Endodermal cell (in vitro differentiated cells): ENCODE measurements around the gene DBNL. TPM values are rescaled to one million over a fixed set of nuclear protein-coding genes. Genes with fewer than 3 reads are reported as not detected.

Experiments used
- DNase-seq: peaks from one replicate; pipeline ENCODE4 v3.0.0-alpha.2; 2017
- H3K27ac ChIP-seq: 2 replicates; pipeline ENCODE4 v1.5.1; 2013; ENCODE audit warnings: mild to moderate bottlenecking, low read depth, low read length, moderate library complexity
- H3K27me3 ChIP-seq: 2 replicates; pipeline ENCODE4 v1.6.1; 2013; ENCODE audit warnings: mild to moderate bottlenecking, low read length, moderate library complexity; ENCODE audit not compliant: insufficient read depth, control insufficient read depth, poor library complexity, severe bottlenecking
- H3K36me3 ChIP-seq: 2 replicates; pipeline ENCODE4 v1.7.0; 2013; ENCODE audit warnings: mild to moderate bottlenecking, low read length, moderate library complexity; ENCODE audit not compliant: control insufficient read depth, insufficient read depth
- H3K4me1 ChIP-seq: one replicate; pipeline ENCODE4 v1.7.0; 2013; ENCODE audit warnings: low read length; ENCODE audit not compliant: control insufficient read depth, insufficient read depth
- H3K4me3 ChIP-seq: 2 replicates; pipeline ENCODE4 v1.5.1; 2013; ENCODE audit warnings: mild to moderate bottlenecking, low read length, moderate library complexity
- H3K9ac ChIP-seq: 2 replicates; pipeline ENCODE4 v1.6.1; 2013; ENCODE audit warnings: mild to moderate bottlenecking, low read length, moderate library complexity; ENCODE audit not compliant: poor library complexity, severe bottlenecking; ENCODE audit errors: extremely low read depth
- H3K9me3 ChIP-seq: 2 replicates; pipeline ENCODE4 v1.6.1; 2013; ENCODE audit warnings: mild to moderate bottlenecking, low read length, moderate library complexity; ENCODE audit not compliant: control insufficient read depth
- H3K27ac Mint-ChIP-seq: 2 replicates; pipeline ENCODE4 v1.8.0; 2020; ENCODE audit warnings: mixed read lengths
- H3K27me3 Mint-ChIP-seq: 2 replicates; pipeline ENCODE4 v1.8.0; 2021; ENCODE audit warnings: mild to moderate bottlenecking, mixed read lengths; ENCODE audit not compliant: insufficient read depth
- H3K36me3 Mint-ChIP-seq: 2 replicates; pipeline ENCODE4 v1.8.0; 2020; ENCODE audit warnings: low read depth, mixed read lengths
- H3K4me1 Mint-ChIP-seq: 2 replicates; pipeline ENCODE4 v1.8.0; 2020; ENCODE audit warnings: mixed read lengths
- H3K4me3 Mint-ChIP-seq: 2 replicates; pipeline ENCODE4 v1.8.0; 2020; ENCODE audit warnings: mild to moderate bottlenecking, moderate library complexity, mixed read lengths
- H3K9me3 Mint-ChIP-seq: 2 replicates; pipeline ENCODE4 v1.8.0; 2020; ENCODE audit warnings: mild to moderate bottlenecking, mixed read lengths
- CTCF ChIP-seq: fragments of 200-600 bp; sonication (generic); conservative IDR thresholded peaks from 2 replicates; pipeline ENCODE4 v1.5.0; 2021; ENCODE audit warnings: antibody characterized with exemption, mild to moderate bottlenecking
- WGBS, 2 experiments: methylation state at CpG; one replicate each; pipeline versions ENCODE4 v1.1.5 to v1.1.7; 2013; ENCODE audit warnings: missing lambda C conversion rate in 2 of 2, mixed read lengths in 1 of 2; ENCODE audit not compliant: insufficient coverage in 1 of 2, insufficient read length in 1 of 2; 5-methylcytosine and 5-hydroxymethylcytosine counted together
- total RNA-seq, 2 donors: library from RNA; stranded (reverse); fragmentation: NEBNext Ultra II Directional in 1 of 2; extraction: Animal tissue kit (Norgen Biotek cat#: 25700) in 1 of 2; gene quantifications; 2 replicates in 1 of 2; 3 replicates in 1 of 2; pipeline ENCODE4 v1.2.1, GENCODE V29; 2021

Gene DBNL
- total RNA-seq, 2 donors from 2014 or later = 47.0 to 50.9 TPM

DNA sequence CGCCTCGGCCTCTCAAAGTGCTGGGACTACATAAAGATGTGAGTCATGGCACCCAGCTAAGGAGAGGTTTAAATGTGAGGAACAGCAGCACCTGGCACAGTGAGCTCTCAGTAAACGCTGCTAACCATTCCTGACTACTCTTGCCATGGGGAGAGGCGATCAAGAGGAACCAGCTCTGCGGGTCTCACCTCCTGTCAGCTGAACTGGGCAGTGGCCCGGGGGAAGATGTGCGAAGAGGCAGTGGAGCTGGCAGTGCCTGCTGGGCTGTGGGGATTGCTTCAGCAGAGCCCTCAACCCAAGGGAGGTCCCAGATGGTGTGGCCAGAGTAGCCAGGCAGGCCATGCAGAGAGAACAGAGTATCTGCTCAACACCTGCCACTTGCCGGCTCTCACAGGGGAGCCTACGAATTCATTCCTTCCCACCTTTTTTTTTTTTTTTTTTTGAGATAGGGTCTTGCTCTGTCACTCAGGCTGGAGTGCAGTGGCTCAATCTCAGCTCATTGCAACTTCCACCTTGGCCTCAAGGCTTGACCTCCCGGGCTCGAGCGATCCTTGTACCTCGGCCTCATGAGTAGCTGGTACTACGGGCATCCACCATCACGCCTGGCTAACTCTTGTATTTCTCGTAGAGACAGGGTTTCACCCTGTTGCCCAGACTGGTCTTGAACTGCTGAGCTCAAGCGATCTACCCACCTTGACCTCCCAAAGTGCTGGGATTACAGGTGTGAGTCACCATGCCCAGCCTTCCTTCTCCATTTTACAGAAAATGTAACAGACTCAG, 31.0 kb downstream of the DBNL start:
- DNase-seq = no peak
- Histone ChIP-seq H3K9ac (no peak overlapping the region), H3K27ac (no peak overlapping the region), H3K9me3 (no peaks in the 10 kb centered on the region), H3K4me1 (no peaks in the 10 kb centered on the region), H3K36me3 (peaks cover 31% of the 10 kb centered on the region), H3K27me3 (no peaks in the 10 kb centered on the region), H3K4me3 (no peak overlapping the region)
- no peak for TF ChIP-seq CTCF
- WGBS, 2 experiments = 92 to 93% methylated on average over 15 to 17 of the region's 17 CpGs
- Mint-ChIP-seq H3K36me3 (peaks cover 40% of the 10 kb centered on the region), H3K4me1 (no peaks in the 10 kb centered on the region), H3K27me3 (no peaks in the 10 kb centered on the region), H3K27ac (no peak overlapping the region), H3K4me3 (no peak overlapping the region), H3K9me3 (no peaks in the 10 kb centered on the region)

DNA sequence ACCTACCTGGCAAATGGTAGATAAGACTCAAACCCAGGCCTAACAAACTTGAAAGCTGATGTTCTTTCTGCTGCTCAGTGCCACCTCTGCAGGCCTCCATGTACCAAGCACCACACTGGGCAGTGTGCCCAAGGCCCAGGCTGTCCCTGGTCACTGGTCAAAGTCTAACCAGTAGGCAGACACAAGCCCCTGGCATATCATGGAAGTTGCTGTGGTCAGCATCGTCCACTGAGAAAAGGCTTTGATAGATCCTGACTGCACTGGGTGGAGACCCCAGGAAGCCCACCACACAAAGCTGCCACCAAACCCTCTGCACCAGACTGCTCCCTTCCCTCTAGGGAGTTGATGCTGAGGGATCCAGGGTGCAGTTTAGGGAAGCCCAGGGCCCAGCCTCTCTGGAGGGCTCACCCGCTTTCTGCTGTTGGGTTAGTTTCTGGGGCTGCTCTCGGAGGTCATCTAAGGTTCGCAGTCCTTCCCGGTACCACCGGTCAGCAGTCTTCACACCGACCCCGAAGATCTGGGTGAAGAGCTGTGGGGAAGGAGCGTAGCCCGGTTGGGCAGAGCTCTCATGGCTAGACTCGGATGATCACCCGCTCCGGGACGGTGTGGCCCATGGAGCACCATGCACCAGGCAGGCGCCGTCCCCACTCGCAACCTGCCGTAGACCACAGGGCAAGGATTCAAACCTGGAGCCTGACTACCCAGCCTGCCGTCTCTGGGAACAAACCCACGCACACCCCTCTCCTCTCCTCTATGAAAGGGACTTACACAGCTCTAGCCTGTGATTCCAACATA, 31.8 kb downstream of the DBNL start:
- no peaks in the 10 kb centered on the region for H3K27me3 ChIP-seq
- Mint-ChIP-seq H3K27me3 (no peaks in the 10 kb centered on the region), H3K36me3 (peaks cover 42% of the 10 kb centered on the region), H3K9me3 (no peaks in the 10 kb centered on the region), H3K27ac (no peak overlapping the region), H3K4me3 (no peak overlapping the region), H3K4me1 (no peaks in the 10 kb centered on the region)
- H3K9me3 ChIP-seq = no peaks in the 10 kb centered on the region
- 96 to 100% methylated on average over 16 to 20 of the region's 20 CpGs for WGBS, 2 experiments
- no peaks in the 10 kb centered on the region for H3K4me1 ChIP-seq
- peaks cover 33% of the 10 kb centered on the region for H3K36me3 ChIP-seq
- TF ChIP-seq CTCF = no peak
- no peak overlapping the region for H3K9ac ChIP-seq
- no peak overlapping the region for H3K4me3 ChIP-seq
- DNase-seq = no peak
- no peak overlapping the region for H3K27ac ChIP-seq

- no peaks in the 10 kb centered on the region for H3K4me1 Mint-ChIP-seq
Measured at GRCh38 chr7:44077061-44077460, 32.6 kb downstream of the DBNL start.

More at GRCh38 chr7:44077061-44077460, 32.6 kb downstream of the DBNL start:
- H3K27ac ChIP-seq = no peak overlapping the region
- no peaks in the 10 kb centered on the region for H3K27me3 Mint-ChIP-seq
- no peaks in the 10 kb centered on the region for H3K9me3 Mint-ChIP-seq
- no peaks in the 10 kb centered on the region for H3K4me1 ChIP-seq
- H3K4me3 Mint-ChIP-seq = no peak overlapping the region
- no peaks in the 10 kb centered on the region for H3K9me3 ChIP-seq
- no peak overlapping the region for H3K27ac Mint-ChIP-seq
- H3K36me3 ChIP-seq = peaks cover 30% of the 10 kb centered on the region
- 90 to 98% methylated on average over 2 to 9 of the region's 9 CpGs for WGBS, 2 experiments
- H3K27me3 ChIP-seq = no peaks in the 10 kb centered on the region
- DNase-seq = no peak
- TF ChIP-seq CTCF = no peak
- H3K9ac ChIP-seq = no peak overlapping the region
- no peak overlapping the region for H3K4me3 ChIP-seq
- peaks cover 41% of the 10 kb centered on the region for H3K36me3 Mint-ChIP-seq
